K562 (cell line): ENCODE results near the gene AMELX. TPM values are rescaled to one million over a fixed set of nuclear protein-coding genes. Genes with fewer than 3 reads are reported as not detected.

Experiments
- BCOR ChIP-seq: fragments of 450-650 bp; IDR thresholded peaks from 2 replicates; pipeline ENCODE4 v1.6.1; 2016
- BDP1 ChIP-seq: IDR thresholded peaks from 3 replicates; pipeline ENCODE4 v1.6.1; 2011; ENCODE audit not compliant: insufficient read length, insufficient read depth
- BRCA1 ChIP-seq, 2 experiments: fragments of 450-650 bp in 1 of 2; sonication (generic) in 1 of 2; formaldehyde crosslinking in 1 of 2; IDR thresholded peaks; 2 replicates each; pipeline versions ENCODE4 v1.5.0 to v1.6.1; 2017 to 2020; ENCODE audit warnings: mild to moderate bottlenecking in 1 of 2, missing genetic modification reagents in 1 of 2
- BRD4 ChIP-seq: fragments of 200-600 bp; sonication (generic); IDR thresholded peaks from 2 replicates; pipeline ENCODE4 v1.6.1; 2017; ENCODE audit warnings: inconsistent platforms
- CBFA2T2 ChIP-seq: fragments of 450-650 bp; conservative IDR thresholded peaks from 2 replicates; pipeline ENCODE4 v1.6.1; 2017; ENCODE audit warnings: mild to moderate bottlenecking
- CBX1 ChIP-seq: sonication (generic); IDR thresholded peaks from 2 replicates; pipeline ENCODE4 v1.6.1; 2016; ENCODE audit warnings: antibody characterized with exemption, low read depth, mild to moderate bottlenecking
- FOXA1 ChIP-seq: fragments of 450-650 bp; IDR thresholded peaks from 2 replicates; pipeline ENCODE4 v1.6.1; 2016; ENCODE audit warnings: mild to moderate bottlenecking, borderline replicate concordance
- GTF2A2 ChIP-seq: IDR thresholded peaks from 2 replicates; pipeline ENCODE4 v1.6.1; 2016; ENCODE audit warnings: mild to moderate bottlenecking, missing genetic modification characterization, missing compliant biosample characterization
- KHSRP ChIP-seq: fragments of 450-650 bp; IDR thresholded peaks from 2 replicates; pipeline ENCODE4 v1.6.1; 2017
- LEF1 ChIP-seq: fragments of 450-650 bp; IDR thresholded peaks from 2 replicates; pipeline ENCODE4 v1.6.1; 2016; ENCODE audit warnings: mild to moderate bottlenecking
- POLR3G ChIP-seq: IDR thresholded peaks from 2 replicates; pipeline ENCODE4 v1.6.1; 2011; ENCODE audit not compliant: insufficient read length, insufficient replicate concordance; ENCODE audit errors: extremely low read depth
- RCOR1 ChIP-seq, 2 experiments: IDR thresholded peaks; 2 replicates each; pipeline ENCODE4 v1.6.1; 2012; ENCODE audit warnings: low read depth in 2 of 2, low read length in 2 of 2, borderline replicate concordance in 1 of 2, improper control_type of control experiment in 1 of 2
- RFX5 ChIP-seq: IDR thresholded peaks from 2 replicates; pipeline ENCODE4 v1.6.1; 2011; ENCODE audit warnings: low read depth, mild to moderate bottlenecking, improper control_type of control experiment, low read length
- SIN3A ChIP-seq, 2 experiments: fragments of 150-350 bp in 1 of 2; IDR thresholded peaks; 2 replicates each; pipeline ENCODE4 v1.6.1; 2011 to 2016; ENCODE audit warnings: borderline replicate concordance in 2 of 2, low read depth in 2 of 2, low read length in 2 of 2, mild to moderate bottlenecking in 2 of 2, moderate library complexity in 2 of 2; ENCODE audit not compliant: control insufficient read depth in 1 of 2
- SREBF1 ChIP-seq: fragments of 150-350 bp; IDR thresholded peaks from 2 replicates; pipeline ENCODE4 v1.6.1; 2014; ENCODE audit warnings: antibody characterized with exemption, low read depth, low read length, borderline replicate concordance
- TARDBP ChIP-seq: fragments of 450-650 bp; IDR thresholded peaks from 2 replicates; pipeline ENCODE4 v1.6.1; 2016
- TCF3 ChIP-seq: sonication (generic); formaldehyde crosslinking; IDR thresholded peaks from 2 replicates; pipeline ENCODE4 v1.4.0; 2020; ENCODE audit warnings: mild to moderate bottlenecking, missing genetic modification reagents
- ZNF507 ChIP-seq: conservative IDR thresholded peaks from 2 replicates; pipeline ENCODE4 v1.6.1; 2017; ENCODE audit warnings: missing genetic modification characterization, missing compliant biosample characterization
- polyA plus RNA-seq, 8 experiments: library from polyadenylated mRNA; depleted of rRNA in 4 of 8; stranded (reverse) in 5 of 8; unstranded in 3 of 8; fragments of >200 nt; fragmentation: Nextera tagmentation in 2 of 8; fragmentation: Illumina TruSeq in 1 of 8; extraction: Ambion mirVana in 2 of 8; extraction: Trizol in 1 of 8; gene quantifications; 2 replicates each; pipeline versions ENCODE4 v1.2.1 to v1.2.3, GENCODE V29; 2011 to 2014; ENCODE audit warnings: inconsistent platforms in 1 of 8, missing spikeins in 1 of 8
- total RNA-seq, 7 experiments: library from RNA; depleted of rRNA in 6 of 7; stranded (reverse); fragments of >200 nt in 6 of 7; fragmentation: Illumina TruSeq in 2 of 7; extraction: Trizol in 2 of 7; gene quantifications; 2 replicates each; pipeline versions ENCODE4 v1.2.1 to v1.2.3, GENCODE V29; 2011 to 2021; ENCODE audit warnings: low replicate concordance in 1 of 7
- TF ChIP-seq, protein P1 (sequence below): fragments of 250-450 bp; sonication (Bioruptor Pico); IDR thresholded peaks from 2 replicates; pipeline ENCODE4 v1.6.1; 2021; ENCODE audit warnings: mild to moderate bottlenecking
- TF ChIP-seq, protein P2 (sequence below), 2 experiments: fragments of 450-650 bp in 1 of 2; IDR thresholded peaks; 2 replicates each; pipeline ENCODE4 v1.6.1; 2011 to 2017; ENCODE audit warnings: low read depth in 2 of 2, antibody characterized with exemption in 1 of 2, borderline replicate concordance in 1 of 2, low read length in 1 of 2, mild to moderate bottlenecking in 1 of 2, mixed read lengths in 1 of 2; ENCODE audit not compliant: control insufficient read depth in 1 of 2
- TF ChIP-seq, protein P3 (sequence below): sonication (generic); formaldehyde crosslinking; IDR thresholded peaks from 2 replicates; pipeline ENCODE4 v1.8.0; 2022; ENCODE audit warnings: mild to moderate bottlenecking, missing genetic modification reagents
- TF ChIP-seq, protein P4 (sequence below): fragments of 450-650 bp; IDR thresholded peaks from 2 replicates; pipeline ENCODE4 v1.6.1; 2016; ENCODE audit warnings: borderline replicate concordance
- TF ChIP-seq, protein P5 (sequence below), 2 experiments: fragments of 450-650 bp; IDR thresholded peaks; 2 replicates each; pipeline ENCODE4 v1.6.1; 2016

Gene AMELX
- total and polyA plus RNA-seq, 9 of the 15 experiments (the other 6 are each of a cell fraction or from before 2014, with no cell fraction given): 0.22 TPM; not detected in 8

- TF ChIP-seq, protein P1, sequence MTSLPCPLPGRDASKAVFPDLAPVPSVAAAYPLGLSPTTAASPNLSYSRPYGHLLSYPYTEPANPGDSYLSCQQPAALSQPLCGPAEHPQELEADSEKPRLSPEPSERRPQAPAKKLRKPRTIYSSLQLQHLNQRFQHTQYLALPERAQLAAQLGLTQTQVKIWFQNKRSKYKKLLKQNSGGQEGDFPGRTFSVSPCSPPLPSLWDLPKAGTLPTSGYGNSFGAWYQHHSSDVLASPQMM (CRISPR knock-in tag): no peak
- TF ChIP-seq TARDBP (no peak), BRCA1 (IDR thresholded peaks at IDR 0.05) (no peak), BRCA1 (CRISPR knock-in tag; IDR thresholded peaks at IDR 0.05) (no peak), CBX1 (no peak), RFX5 (no peak), ZNF507 (tag) (no peak), CBFA2T2 (0 out of 2 replicates have a peak, but pooled peaks have one; percentile 12), SREBF1 (no peak), TCF3 (CRISPR knock-in tag) (no peak), BCOR (no peak), GTF2A2 (no peak), FOXA1 (no peak), SIN3A (IDR thresholded peaks at IDR 0.05; ENCODE audit: borderline replicate concordance in 2 of 2, control insufficient read depth in 1 of 2, low read depth in 2 of 2, low read length in 2 of 2) (no peak), BDP1 (no peak), BRD4 (no peak), POLR3G (no peak), RCOR1 (IDR thresholded peaks at IDR 0.05; ENCODE audit: borderline replicate concordance in 1 of 2, low read depth in 2 of 2, low read length in 2 of 2) (peak in 1 of 2 experiments; percentile 11; a peak in 1 of 4 replicates), KHSRP (no peak), LEF1 (no peak)
- TF ChIP-seq, protein P2, sequence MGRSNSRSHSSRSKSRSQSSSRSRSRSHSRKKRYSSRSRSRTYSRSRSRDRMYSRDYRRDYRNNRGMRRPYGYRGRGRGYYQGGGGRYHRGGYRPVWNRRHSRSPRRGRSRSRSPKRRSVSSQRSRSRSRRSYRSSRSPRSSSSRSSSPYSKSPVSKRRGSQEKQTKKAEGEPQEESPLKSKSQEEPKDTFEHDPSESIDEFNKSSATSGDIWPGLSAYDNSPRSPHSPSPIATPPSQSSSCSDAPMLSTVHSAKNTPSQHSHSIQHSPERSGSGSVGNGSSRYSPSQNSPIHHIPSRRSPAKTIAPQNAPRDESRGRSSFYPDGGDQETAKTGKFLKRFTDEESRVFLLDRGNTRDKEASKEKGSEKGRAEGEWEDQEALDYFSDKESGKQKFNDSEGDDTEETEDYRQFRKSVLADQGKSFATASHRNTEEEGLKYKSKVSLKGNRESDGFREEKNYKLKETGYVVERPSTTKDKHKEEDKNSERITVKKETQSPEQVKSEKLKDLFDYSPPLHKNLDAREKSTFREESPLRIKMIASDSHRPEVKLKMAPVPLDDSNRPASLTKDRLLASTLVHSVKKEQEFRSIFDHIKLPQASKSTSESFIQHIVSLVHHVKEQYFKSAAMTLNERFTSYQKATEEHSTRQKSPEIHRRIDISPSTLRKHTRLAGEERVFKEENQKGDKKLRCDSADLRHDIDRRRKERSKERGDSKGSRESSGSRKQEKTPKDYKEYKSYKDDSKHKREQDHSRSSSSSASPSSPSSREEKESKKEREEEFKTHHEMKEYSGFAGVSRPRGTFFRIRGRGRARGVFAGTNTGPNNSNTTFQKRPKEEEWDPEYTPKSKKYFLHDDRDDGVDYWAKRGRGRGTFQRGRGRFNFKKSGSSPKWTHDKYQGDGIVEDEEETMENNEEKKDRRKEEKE (IDR thresholded peaks at IDR 0.05; ENCODE audit: borderline replicate concordance in 1 of 2, control insufficient read depth in 1 of 2, low read depth in 2 of 2, low read length in 1 of 2): no peak
- TF ChIP-seq, protein P3, sequence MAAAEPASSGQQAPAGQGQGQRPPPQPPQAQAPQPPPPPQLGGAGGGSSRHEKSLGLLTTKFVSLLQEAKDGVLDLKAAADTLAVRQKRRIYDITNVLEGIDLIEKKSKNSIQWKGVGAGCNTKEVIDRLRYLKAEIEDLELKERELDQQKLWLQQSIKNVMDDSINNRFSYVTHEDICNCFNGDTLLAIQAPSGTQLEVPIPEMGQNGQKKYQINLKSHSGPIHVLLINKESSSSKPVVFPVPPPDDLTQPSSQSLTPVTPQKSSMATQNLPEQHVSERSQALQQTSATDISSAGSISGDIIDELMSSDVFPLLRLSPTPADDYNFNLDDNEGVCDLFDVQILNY (CRISPR knock-in tag): no peak
- TF ChIP-seq, protein P4, sequence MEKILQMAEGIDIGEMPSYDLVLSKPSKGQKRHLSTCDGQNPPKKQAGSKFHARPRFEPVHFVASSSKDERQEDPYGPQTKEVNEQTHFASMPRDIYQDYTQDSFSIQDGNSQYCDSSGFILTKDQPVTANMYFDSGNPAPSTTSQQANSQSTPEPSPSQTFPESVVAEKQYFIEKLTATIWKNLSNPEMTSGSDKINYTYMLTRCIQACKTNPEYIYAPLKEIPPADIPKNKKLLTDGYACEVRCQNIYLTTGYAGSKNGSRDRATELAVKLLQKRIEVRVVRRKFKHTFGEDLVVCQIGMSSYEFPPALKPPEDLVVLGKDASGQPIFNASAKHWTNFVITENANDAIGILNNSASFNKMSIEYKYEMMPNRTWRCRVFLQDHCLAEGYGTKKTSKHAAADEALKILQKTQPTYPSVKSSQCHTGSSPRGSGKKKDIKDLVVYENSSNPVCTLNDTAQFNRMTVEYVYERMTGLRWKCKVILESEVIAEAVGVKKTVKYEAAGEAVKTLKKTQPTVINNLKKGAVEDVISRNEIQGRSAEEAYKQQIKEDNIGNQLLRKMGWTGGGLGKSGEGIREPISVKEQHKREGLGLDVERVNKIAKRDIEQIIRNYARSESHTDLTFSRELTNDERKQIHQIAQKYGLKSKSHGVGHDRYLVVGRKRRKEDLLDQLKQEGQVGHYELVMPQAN: no peak
- TF ChIP-seq, protein P5, sequence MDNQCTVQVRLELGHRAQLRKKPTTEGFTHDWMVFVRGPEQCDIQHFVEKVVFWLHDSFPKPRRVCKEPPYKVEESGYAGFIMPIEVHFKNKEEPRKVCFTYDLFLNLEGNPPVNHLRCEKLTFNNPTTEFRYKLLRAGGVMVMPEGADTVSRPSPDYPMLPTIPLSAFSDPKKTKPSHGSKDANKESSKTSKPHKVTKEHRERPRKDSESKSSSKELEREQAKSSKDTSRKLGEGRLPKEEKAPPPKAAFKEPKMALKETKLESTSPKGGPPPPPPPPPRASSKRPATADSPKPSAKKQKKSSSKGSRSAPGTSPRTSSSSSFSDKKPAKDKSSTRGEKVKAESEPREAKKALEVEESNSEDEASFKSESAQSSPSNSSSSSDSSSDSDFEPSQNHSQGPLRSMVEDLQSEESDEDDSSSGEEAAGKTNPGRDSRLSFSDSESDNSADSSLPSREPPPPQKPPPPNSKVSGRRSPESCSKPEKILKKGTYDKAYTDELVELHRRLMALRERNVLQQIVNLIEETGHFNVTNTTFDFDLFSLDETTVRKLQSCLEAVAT (IDR thresholded peaks at IDR 0.05): no peak
These were observed 20.4 kb upstream of the AMELX start (continued) for GRCh38 chrX:11272863-11273262.
